B cell (primary cell): Measurements from ENCODE around the gene TREML2.

ENCODE experiments used
- CTCF ChIP-seq: fragments of 200-600 bp; IDR thresholded peaks from one replicate; pipeline ENCODE4 v1.8.0; 2022; ENCODE audit warnings: antibody characterized with exemption, mild to moderate bottlenecking
- EZH2 ChIP-seq: IDR thresholded peaks from 2 replicates; pipeline ENCODE4 v1.6.1; 2012; ENCODE audit warnings: borderline replicate concordance, low read depth, mild to moderate bottlenecking, moderate library complexity, low read length; ENCODE audit not compliant: insufficient read depth, poor library complexity, severe bottlenecking

DNA sequence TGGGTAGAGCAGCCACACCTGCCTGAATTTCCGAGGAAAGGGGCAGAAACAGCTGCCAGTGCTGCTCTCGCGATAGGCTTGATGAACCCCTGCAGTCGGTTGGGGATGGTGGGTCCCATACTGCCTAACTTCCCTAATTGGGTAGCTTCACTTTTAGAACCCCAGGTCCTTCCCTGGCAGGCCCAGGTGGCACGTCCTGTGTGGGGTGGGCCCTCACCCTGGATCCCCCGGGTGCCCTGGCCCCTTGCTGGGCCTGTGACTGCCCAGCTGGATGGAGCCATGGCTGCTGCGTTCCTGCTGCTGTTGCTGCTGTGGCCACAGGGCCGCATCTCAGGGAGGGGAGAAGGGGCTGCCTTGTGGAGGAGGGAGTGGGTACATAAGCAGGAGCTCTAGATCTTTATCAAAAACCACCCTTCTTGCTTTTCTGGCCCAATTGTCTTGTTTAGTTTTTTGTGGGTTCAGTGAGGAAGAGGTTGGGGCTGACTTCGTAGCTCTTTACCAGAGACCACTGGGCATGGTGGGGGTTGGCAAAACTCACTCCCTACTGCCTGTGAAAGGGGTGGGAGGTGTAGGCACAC is 46.4 kb upstream of the TREML2 start:
- TF ChIP-seq CTCF: no peak
- TF ChIP-seq EZH2: no peak
